Activated CD8-positive, alpha-beta memory T cell treated with anti-CD3 and anti-CD28 coated beads for 24 hours (primary cell): ENCODE results near the gene DDI2.

ENCODE experiments used
- DNase-seq: peaks from one replicate; pipeline ENCODE4 v3.0.0-alpha.2; 2020

The DDI2 gene

GRCh38 chr1:15705184-15705566 is 87.9 kb downstream of the DDI2 start:
- DNase-seq = no peak

- DNase-seq = no peak
Measured at GRCh38 chr1:15706751-15707150, 89.5 kb downstream of the DDI2 start.

DNA sequence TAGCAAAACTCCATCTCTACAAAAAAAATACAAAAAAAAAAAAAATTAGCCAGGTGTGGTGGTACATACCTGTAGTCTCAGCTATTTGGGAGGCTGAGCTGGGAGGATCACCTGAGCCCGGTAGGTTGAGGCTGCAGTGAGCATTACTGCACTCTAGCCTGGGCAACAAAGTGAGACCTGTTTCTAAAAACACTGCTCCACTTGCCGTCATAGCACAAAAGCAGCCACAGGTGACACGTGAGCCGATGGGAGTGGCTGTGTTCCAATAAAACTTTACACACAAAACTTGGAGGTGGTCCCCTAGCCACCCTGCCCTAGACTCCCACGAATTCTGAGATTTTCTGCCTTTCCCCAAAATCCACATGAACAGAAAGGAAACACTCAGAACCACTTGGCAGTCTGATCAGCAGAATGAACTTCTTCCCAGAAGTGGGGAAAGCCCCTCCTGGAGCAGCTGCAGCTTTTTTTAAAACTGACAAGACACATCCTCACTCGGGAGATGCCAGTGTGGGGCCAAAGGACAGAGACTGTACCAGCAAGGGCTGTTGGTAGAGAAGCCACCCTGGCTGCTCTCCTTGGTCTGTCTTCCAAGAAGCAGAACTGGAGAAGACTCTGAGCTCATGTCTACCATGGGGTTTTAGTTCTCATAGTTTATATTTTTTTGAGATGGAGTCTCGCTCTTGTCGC is 90.1 kb downstream of the DDI2 start:
- no peak for DNase-seq

DNA sequence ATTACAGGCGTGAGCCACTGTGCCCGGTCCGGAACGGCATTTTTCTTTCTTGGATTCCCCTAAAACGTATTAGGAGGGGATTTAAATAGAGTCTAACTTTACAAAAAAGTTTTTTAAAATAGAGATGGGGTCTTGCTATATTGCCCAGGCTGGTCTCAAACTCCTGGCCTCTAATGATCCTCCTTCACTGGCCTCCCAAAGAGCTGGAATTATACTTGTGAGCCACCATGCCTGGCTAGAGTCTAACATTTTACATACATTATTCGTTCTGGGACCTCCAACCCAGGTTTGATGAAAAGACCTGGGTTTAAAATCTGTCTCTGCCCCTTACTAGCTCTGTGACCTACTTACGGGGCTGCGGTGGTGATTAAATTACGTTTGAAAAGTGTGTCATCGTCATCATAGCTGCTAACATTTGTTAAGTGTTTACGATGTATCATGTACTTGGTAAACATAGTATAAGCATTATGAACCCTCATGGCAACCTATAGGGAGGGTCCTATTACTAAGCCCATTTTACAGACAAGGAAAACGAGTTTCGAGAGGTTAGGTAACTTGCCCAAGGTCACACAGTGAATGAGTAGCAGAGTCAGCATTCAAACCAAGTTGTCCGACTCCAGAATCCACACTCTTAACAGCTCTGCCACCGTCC is 91.4 kb downstream of the DDI2 start:
- DNase-seq = no peak

GRCh38 chr1:15709226-15709625 is 92.0 kb downstream of the DDI2 start:
- DNase-seq = no peak

GRCh38 chr1:15712168-15712567 is 94.9 kb downstream of the DDI2 start:
- DNase-seq = no peak

DNA sequence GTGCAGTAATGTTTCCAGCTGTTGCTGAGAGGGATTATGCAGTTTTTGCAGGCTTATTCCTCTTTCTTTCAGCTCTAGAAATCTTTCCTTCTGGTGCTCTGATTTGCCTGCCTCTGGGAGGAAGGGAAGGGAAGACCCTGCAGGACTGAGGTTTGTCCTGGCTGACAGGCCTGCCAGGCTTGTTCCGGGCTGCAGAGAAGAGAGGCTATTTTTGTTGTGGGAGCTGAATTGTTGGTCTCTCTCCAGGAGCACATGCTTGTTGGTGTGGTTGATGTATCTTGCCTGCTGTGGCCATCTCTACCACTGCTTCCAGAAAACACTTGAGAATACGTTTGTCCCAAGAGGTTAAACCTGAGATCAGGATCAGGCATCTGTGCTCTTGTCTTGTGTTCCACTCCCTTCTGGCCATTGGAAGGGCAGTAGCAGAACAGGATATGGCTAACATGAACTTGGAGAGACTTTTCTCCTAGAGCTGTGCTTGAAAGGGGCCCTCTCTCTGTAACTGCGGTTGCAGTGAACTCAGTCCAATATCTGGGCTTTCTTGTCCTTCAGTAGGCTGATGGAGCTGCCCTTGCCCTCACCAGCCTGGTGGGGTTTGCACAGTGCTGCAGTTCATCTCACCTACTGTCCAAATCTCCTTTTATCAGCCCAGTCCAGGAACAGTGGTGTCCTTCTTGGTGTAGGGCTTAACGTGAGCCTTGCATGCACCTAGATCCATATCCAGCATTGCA is 97.3 kb downstream of the DDI2 start:
- no peak for DNase-seq

DNA sequence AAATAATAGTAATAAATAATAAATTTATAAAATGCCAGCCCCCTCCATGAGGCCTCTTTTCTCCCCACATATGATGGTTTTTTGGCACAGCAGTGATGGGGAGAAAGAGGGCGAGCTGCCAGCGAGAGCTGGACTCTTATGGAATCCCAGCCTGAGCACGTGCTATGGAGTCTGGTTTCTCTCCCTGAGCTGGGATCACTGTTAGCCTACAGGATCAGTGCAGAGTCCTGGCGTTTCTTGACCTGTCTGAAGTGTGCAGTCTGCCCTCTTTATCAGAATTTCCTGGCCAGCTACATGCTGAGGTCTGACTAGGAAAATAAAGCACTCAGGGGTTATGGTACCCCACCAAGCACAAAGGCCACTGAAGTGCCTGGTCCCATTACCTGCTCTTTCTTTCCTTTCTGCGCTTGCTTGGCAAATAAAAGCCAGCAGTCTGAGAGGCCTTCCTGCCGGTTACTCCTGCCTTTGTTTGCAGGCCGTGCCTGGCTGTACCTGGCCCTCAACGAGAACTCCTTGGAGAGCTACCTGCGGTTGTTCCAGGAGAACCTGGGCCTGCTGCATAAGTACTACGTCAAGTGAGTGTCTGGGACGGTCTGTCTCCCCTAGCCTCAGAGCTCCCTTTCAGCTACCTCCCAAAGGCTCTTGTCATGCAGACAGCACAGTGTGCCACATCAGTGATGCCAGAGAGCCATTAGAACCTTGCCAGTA is 100.3 kb downstream of the DDI2 start:
- no peak for DNase-seq

GRCh38 chr1:15718199-15718601 is 100.9 kb downstream of the DDI2 start:
- no peak for DNase-seq
